OCI-LY3 (cell line): ENCODE measurements around the gene IL36G.

ENCODE experiments used
- EZH2phosphoT487 ChIP-seq: fragments of 200-600 bp; shearing (Covaris generic); IDR thresholded peaks from 2 replicates; pipeline ENCODE4 v1.6.1; 2018; ENCODE audit warnings: antibody characterized with exemption, mixed run types, low read depth
- TF ChIP-seq, protein P1 (sequence below): fragments of 200-600, 300-600 bp; sonication (generic); IDR thresholded peaks from 2 replicates; pipeline ENCODE4 v1.5.1; 2014; ENCODE audit warnings: antibody characterized with exemption, low read length, low read depth

DNA sequence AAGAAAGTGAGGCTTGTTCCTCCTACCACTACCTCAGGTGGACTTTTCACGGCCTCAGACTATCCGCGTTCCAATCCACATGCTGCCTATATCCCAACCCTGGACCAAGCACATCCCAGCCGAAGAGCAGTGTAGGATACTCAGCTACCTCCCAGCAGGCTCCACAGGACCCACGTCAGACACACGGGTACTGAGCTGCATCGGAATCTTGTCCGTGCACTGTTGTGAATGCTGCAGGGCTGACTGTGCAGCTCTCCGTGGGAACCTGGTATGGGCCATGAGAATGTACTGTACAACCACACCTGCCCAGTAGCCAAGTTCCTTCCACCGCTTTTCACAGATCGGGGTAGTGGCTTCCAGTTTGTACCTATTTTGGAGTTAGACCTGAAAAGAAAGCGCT, 44.5 kb upstream of the IL36G start:
- TF ChIP-seq, protein P1, sequence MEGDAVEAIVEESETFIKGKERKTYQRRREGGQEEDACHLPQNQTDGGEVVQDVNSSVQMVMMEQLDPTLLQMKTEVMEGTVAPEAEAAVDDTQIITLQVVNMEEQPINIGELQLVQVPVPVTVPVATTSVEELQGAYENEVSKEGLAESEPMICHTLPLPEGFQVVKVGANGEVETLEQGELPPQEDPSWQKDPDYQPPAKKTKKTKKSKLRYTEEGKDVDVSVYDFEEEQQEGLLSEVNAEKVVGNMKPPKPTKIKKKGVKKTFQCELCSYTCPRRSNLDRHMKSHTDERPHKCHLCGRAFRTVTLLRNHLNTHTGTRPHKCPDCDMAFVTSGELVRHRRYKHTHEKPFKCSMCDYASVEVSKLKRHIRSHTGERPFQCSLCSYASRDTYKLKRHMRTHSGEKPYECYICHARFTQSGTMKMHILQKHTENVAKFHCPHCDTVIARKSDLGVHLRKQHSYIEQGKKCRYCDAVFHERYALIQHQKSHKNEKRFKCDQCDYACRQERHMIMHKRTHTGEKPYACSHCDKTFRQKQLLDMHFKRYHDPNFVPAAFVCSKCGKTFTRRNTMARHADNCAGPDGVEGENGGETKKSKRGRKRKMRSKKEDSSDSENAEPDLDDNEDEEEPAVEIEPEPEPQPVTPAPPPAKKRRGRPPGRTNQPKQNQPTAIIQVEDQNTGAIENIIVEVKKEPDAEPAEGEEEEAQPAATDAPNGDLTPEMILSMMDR, result no peak
- TF ChIP-seq EZH2phosphoT487, result no peak
